Heart left ventricle (tissue), 16 donors: ENCODE measurements around the gene NUDT19. TPM values are rescaled to one million over a fixed set of nuclear protein-coding genes. Genes with fewer than 3 reads are reported as not detected.
A peak's percentile ranks its signal among the peaks of the same experiment; 100 is the strongest.

ENCODE experiments used
- ATAC-seq, 4 donors: fragments of 200-7000 bp; cut with Tn5 transposase; one replicate each; pipeline ENCODE4 v1.9.1; 2020 to 2022; ENCODE audit warnings: moderate library complexity in 4 of 4, mild to moderate bottlenecking in 3 of 4, moderate number of reproducible peaks in 1 of 4
- DNase-seq, 5 donors: peaks; one replicate each; pipeline ENCODE4 v3.0.0-alpha.2; 2020
- H3K27ac ChIP-seq, 12 donors: fragments of 200-600 bp; sonication (generic) in 4 of 12; one replicate each; pipeline versions ENCODE4 v1.5.0 to v1.8.0; 2016 to 2022; ENCODE audit warnings: mild to moderate bottlenecking in 2 of 12
- H3K27me3 ChIP-seq, 9 donors: fragments of 200-600 bp; sonication (generic) in 2 of 9; one replicate each; pipeline versions ENCODE4 v1.5.1 to v1.8.0; 2016 to 2022; ENCODE audit warnings: mild to moderate bottlenecking in 3 of 9
- H3K36me3 ChIP-seq, 9 donors: fragments of 200-600 bp; sonication (generic) in 2 of 9; one replicate each; pipeline versions ENCODE4 v1.5.0 to v1.8.0; 2018 to 2022; ENCODE audit warnings: mild to moderate bottlenecking in 2 of 9
- H3K4me1 ChIP-seq, 12 donors: fragments of 200-600 bp; sonication (generic) in 4 of 12; one replicate each; pipeline versions ENCODE4 v1.5.0 to v1.8.0; 2016 to 2022; ENCODE audit warnings: mild to moderate bottlenecking in 3 of 12
- H3K4me3 ChIP-seq, 12 donors: fragments of 200-600 bp; sonication (generic) in 4 of 12; one replicate each; pipeline versions ENCODE4 v1.5.0 to v1.8.0; 2017 to 2022; ENCODE audit warnings: mild to moderate bottlenecking in 9 of 12, moderate library complexity in 4 of 12
- H3K9me3 ChIP-seq, 12 donors: fragments of 200-600 bp; sonication (generic) in 4 of 12; one replicate each; pipeline versions ENCODE4 v1.5.0 to v1.8.0; 2016 to 2022; ENCODE audit warnings: mild to moderate bottlenecking in 1 of 12
- POLR2A ChIP-seq, 2 donors: fragments of 450-650 bp; IDR thresholded peaks; one replicate each; pipeline ENCODE4 v1.6.1; 2017; ENCODE audit warnings: antibody characterized with exemption in 2 of 2, mild to moderate bottlenecking in 2 of 2, moderate library complexity in 2 of 2
- WGBS, 4 donors: extraction: QIAGEN DNeasy Blood & Tissue Kit in 2 of 4; methylation state at CpG; one replicate each; pipeline versions ENCODE4 v1.1.5 to v1.1.7; 2013 to 2018; 5-methylcytosine and 5-hydroxymethylcytosine counted together
- intact Hi-C, 10 donors: fragments of 100-400 bp; cut with DNase I; formaldehyde crosslinking; loops; one replicate each; pipeline versions ENCODE4 v1.11.1 to v1.14.2; 2022
- polyA plus RNA-seq, 2 donors: library from polyadenylated mRNA; stranded (reverse); fragments of 200-250 nt; gene quantifications; one replicate each; pipeline ENCODE4 v1.2.3, GENCODE V29; 2013
- total RNA-seq, 9 donors: library from RNA; depleted of rRNA in 2 of 9; stranded (reverse); fragments of >200 nt in 2 of 9; fragmentation: NEBNext Ultra II Directional in 3 of 9; extraction: Animal tissue kit (Norgen Biotek cat#: 25700) in 3 of 9; gene quantifications; one replicate each; pipeline versions ENCODE4 v1.1.0 to v1.2.4, GENCODE V29; 2016 to 2023
- TF ChIP-seq, protein P1 (sequence below), 12 donors: fragments of 200-600 bp; sonication (generic) in 4 of 12; IDR thresholded peaks; one replicate each; pipeline versions ENCODE4 v1.5.0 to v1.8.0; 2018 to 2022; ENCODE audit warnings: antibody characterized with exemption in 12 of 12, mild to moderate bottlenecking in 5 of 12
- donor health status: ischemic (EF 13 %, LVEDD 7.1; RV severe dilation, severe dysfunction).
- donor health status: healthy with polysubstance abuse.
- donor health status: DM: no; HTN: yes; CAD: no.
- donor health status: DM: no; HTN: no; CAD: no.
- donor health status: ischemic (EF 25% LVEDD 6.9; RV normal size, moderate dysfunction).
- donor health status: ischemic (EF 25% LVEDD 5.7; RV mildly dilated, moderate dysfunction).
- donor health status: healthy.
- donor health status: DM: yes; HTN: yes; CAD: no.
- donor health status: ischemic (EF 35%, LVEDD 5.7; RV mildly dilated, moderate dysfunction).
- donor health status: nonischemic (EF 11% LVEDD 7.7; RV severe dilation, severe dysfunction).
- donor health status: DM: yes; HTN: yes; CAD: no.
- donor health status: PGD.
- donor health status: ischemic (EF 29% LVEDD 5.4; RV normal size, mild dysfunction).
- donor health status: nonischemic (EF 23%, LVEDD 6.1; RV moderate dilation, normal function).

NUDT19 gene
- total and polyA plus RNA-seq, 11 donors = 12.5 to 31.3 (median 20.5) TPM

- no peak for DNase-seq
- peaks cover 0 to 3% (median 0%) of the 10 kb centered on the region in 9 donors for H3K36me3 ChIP-seq
- no peaks in the 10 kb centered on the region for H3K9me3 ChIP-seq
- ATAC-seq = no peak
- TF ChIP-seq, protein P1, sequence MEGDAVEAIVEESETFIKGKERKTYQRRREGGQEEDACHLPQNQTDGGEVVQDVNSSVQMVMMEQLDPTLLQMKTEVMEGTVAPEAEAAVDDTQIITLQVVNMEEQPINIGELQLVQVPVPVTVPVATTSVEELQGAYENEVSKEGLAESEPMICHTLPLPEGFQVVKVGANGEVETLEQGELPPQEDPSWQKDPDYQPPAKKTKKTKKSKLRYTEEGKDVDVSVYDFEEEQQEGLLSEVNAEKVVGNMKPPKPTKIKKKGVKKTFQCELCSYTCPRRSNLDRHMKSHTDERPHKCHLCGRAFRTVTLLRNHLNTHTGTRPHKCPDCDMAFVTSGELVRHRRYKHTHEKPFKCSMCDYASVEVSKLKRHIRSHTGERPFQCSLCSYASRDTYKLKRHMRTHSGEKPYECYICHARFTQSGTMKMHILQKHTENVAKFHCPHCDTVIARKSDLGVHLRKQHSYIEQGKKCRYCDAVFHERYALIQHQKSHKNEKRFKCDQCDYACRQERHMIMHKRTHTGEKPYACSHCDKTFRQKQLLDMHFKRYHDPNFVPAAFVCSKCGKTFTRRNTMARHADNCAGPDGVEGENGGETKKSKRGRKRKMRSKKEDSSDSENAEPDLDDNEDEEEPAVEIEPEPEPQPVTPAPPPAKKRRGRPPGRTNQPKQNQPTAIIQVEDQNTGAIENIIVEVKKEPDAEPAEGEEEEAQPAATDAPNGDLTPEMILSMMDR (IDR thresholded peaks at IDR 0.05) = peak in 1 of 12 donors; percentile 3
- TF ChIP-seq POLR2A (IDR thresholded peaks at IDR 0.05) = no peak
- intact Hi-C loops = loop anchor here in 1 of 10 donors (10.0 kb wide), 1 partner anchor 90 kb away; the partner anchor contains the start of gene PDCD5
- peaks cover 0 to 23% (median 13%) of the 10 kb centered on the region in 9 donors for H3K27me3 ChIP-seq
- WGBS, 4 donors = 2 to 3% (median 2%) methylated on average over 37 to 67 of the region's 67 CpGs
- H3K4me3 ChIP-seq = peak overlapping the region; percentile 79 to 100 (median 88)
- peak overlapping the region in 11 of 12 donors; percentile 82 to 94 (median 87) for H3K27ac ChIP-seq
- H3K4me1 ChIP-seq = peaks cover 0 to 70% (median 35%) of the 10 kb centered on the region in 12 donors
Measured at GRCh38 chr19:32674153-32674930, 17.3 kb upstream of the NUDT19 start.

DNA sequence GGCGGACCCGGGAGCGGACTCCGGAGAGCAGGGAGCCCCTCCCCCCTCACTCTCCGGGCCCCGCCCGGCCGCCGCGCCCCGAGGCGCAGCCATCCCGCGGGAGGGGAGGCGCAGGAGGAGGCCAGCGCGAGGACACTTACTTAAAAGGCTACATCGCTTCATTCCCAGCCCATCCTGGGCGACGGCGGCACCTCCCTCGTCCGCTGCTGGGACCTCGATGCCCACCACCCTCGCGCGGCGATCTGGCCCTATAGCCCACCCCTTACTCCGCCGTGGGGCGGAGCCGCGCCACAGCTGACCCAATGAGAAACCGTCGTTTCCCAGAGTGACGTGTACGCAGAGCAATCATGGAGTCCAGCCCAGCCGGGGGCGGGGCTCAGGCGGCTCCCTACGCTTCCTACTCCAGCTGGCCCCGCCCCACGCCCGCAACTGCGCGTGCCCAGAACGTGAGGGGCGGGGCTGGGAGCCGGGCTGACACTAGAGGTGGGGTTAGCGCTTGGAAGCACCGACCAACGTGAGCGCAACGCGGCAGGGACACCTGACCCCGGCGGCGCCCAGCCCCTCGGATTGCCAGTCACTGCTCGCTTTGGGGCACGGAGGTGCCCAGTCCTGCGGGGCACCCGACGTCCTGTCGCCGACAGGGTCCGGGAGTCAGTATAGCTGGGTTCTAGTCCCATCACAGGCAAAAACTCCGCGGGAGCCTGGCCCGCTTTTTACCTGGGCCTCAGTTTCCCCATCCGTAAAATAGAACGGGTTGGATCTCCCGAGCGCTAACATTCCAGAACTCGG, 16.5 kb upstream of the NUDT19 start, which contains the start of gene ANKRD27:
Gene ANKRD27, minus strand, starts transcription at position 250 of the 789 bp plus-strand sequence. CDS start 16,165 bp downstream, outside the sequence.
- H3K9me3 ChIP-seq = no peaks in the 10 kb centered on the region
- 0 to 1% (median 0%) methylated on average over 14 to 74 of the region's 75 CpGs for WGBS, 4 donors
- peaks cover 0 to 23% (median 13%) of the 10 kb centered on the region in 9 donors for H3K27me3 ChIP-seq
- peaks cover 0 to 62% (median 34%) of the 10 kb centered on the region in 12 donors for H3K4me1 ChIP-seq
- peak in 1 of 2 donors; percentile 79 for TF ChIP-seq POLR2A (IDR thresholded peaks at IDR 0.05)
- TF ChIP-seq, protein P1 (IDR thresholded peaks at IDR 0.05) = peak in 1 of 12 donors; percentile 2
- ATAC-seq (peak; percentile 94 to 98 (median 96)), DNase-seq (peak; percentile 98 to 99 (median 98))
- intact Hi-C loops = loop anchor here in 1 of 10 donors (10.0 kb wide), 1 partner anchor 90 kb away; the partner anchor contains the start of gene PDCD5
- peak within 1 kb of the TSS; percentile 51 to 94 (median 88) for H3K27ac ChIP-seq
- peaks cover 0 to 3% (median 0%) of the 10 kb centered on the region in 9 donors for H3K36me3 ChIP-seq
- peak within 1 kb of the TSS; percentile 79 to 100 (median 88) for H3K4me3 ChIP-seq

DNA sequence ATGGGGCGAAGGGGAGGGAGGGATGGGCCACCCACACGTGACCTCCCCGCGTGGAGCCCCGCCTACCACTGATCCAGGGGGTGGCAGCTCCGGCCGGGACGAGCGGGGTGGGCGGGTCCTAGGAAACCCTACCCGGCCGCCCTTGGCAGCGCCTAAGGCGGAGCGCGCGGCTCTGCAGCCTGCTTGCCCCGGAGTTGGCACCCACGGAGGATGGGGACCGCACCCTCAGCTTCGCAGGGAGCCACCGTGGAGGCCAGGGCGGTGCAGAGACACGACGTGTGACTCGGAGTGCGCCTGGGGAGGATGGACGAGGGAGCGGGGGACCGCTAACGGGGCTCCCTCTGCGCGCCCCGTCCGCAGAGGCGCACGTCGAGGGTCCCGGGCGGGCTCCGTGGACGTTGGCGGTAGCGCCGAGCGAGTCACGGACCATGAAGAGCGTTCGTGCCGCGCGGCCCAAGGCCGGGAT, 15.9 kb upstream of the NUDT19 start, which contains the start of gene RGS9BP:
Gene RGS9BP, plus strand, starts transcription at position 129 of the 466 bp plus-strand sequence. CDS start 416 bp downstream, outside the sequence.
- 2 to 6% (median 3%) methylated on average over 22 to 53 of the region's 53 CpGs for WGBS, 4 donors
- peaks cover 0 to 3% (median 0%) of the 10 kb centered on the region in 9 donors for H3K36me3 ChIP-seq
- H3K27ac ChIP-seq = peak within 1 kb of the TSS; percentile 51 to 94 (median 88)
- intact Hi-C loops = loop anchor here in 1 of 10 donors (10.0 kb wide), 1 partner anchor 91 kb away; the partner anchor contains the start of gene PDCD5
- H3K27me3 ChIP-seq = peaks cover 0 to 23% (median 13%) of the 10 kb centered on the region in 9 donors
- ATAC-seq (peak; percentile 80 to 88 (median 86)), DNase-seq (peak; percentile 88 to 93 (median 92))
- no peaks in the 10 kb centered on the region for H3K9me3 ChIP-seq
- peak within 1 kb of the TSS; percentile 79 to 100 (median 88) for H3K4me3 ChIP-seq
- H3K4me1 ChIP-seq = peaks cover 0 to 57% (median 33%) of the 10 kb centered on the region in 12 donors
- TF ChIP-seq, protein P1 (IDR thresholded peaks at IDR 0.05) = no peak
- no peak for TF ChIP-seq POLR2A (IDR thresholded peaks at IDR 0.05)
